Measurements from ENCODE around the gene PTPN22.

DNA sequence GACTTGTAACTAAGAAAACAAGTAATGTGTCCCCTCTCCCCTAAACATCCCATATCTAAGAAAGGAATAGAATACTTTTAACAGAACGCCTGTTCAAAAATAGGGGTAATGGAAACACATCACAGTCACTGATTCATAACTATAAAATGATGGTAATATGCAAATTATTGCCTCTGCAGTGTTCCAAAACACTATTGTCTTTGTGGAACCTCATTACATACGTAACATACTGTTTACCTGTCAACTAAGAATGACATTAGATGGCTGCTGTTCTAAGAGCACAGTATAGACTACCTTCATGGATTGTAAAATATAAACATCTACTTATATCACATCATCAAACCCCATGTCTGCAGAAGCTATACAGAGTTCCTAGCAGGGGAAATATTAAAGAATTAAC is 19.3 kb upstream of the PTPN22 start:
- TF ChIP-seq, protein P1, sequence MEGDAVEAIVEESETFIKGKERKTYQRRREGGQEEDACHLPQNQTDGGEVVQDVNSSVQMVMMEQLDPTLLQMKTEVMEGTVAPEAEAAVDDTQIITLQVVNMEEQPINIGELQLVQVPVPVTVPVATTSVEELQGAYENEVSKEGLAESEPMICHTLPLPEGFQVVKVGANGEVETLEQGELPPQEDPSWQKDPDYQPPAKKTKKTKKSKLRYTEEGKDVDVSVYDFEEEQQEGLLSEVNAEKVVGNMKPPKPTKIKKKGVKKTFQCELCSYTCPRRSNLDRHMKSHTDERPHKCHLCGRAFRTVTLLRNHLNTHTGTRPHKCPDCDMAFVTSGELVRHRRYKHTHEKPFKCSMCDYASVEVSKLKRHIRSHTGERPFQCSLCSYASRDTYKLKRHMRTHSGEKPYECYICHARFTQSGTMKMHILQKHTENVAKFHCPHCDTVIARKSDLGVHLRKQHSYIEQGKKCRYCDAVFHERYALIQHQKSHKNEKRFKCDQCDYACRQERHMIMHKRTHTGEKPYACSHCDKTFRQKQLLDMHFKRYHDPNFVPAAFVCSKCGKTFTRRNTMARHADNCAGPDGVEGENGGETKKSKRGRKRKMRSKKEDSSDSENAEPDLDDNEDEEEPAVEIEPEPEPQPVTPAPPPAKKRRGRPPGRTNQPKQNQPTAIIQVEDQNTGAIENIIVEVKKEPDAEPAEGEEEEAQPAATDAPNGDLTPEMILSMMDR (IDR thresholded peaks at IDR 0.05; ENCODE audit: insufficient read depth, low read length, poor library complexity, severe bottlenecking): no peak
- no peak for TF ChIP-seq EZH2phosphoT487 (conservative IDR thresholded peaks at IDR 0.05; ENCODE audit: low read length)

Measured in SU-DHL-6 (cell line).